Myocyte (in vitro differentiated cells): ENCODE results near the gene XXYLT1. TPM values are rescaled to one million over a fixed set of nuclear protein-coding genes. Genes with fewer than 3 reads are reported as not detected.

Experiments
- DNase-seq: peaks from one replicate; pipeline ENCODE4 v3.0.0-alpha.2; 2012; ENCODE audit warnings: low read depth
- total RNA-seq: library from RNA; depleted of rRNA; stranded (reverse); fragments of >200 nt; gene quantifications from 2 replicates; pipeline ENCODE4 v1.2.3, GENCODE V29; 2014

The XXYLT1 gene
- total RNA-seq, 1 donor from 2014 or later = 14.5 TPM

GRCh38 chr3:195154793-195155535, 116.0 kb downstream of the XXYLT1 start:
- DNase-seq = peak; percentile 86

- DNase-seq = no peak
Observed at GRCh38 chr3:195154111-195154791, 116.7 kb downstream of the XXYLT1 start.

GRCh38 chr3:195153653-195154052, 117.3 kb downstream of the XXYLT1 start:
- no peak for DNase-seq

GRCh38 chr3:195153130-195153529, 117.8 kb downstream of the XXYLT1 start:
- DNase-seq = no peak

- peak; percentile 20 for DNase-seq
Observed at GRCh38 chr3:195151866-195152541, 119.0 kb downstream of the XXYLT1 start.

- DNase-seq = no peak
Observed at GRCh38 chr3:195151402-195151801, 119.6 kb downstream of the XXYLT1 start.

GRCh38 chr3:195150181-195151118, 120.5 kb downstream of the XXYLT1 start:
- DNase-seq = no peak

GRCh38 chr3:195149292-195150030, 121.5 kb downstream of the XXYLT1 start:
- no peak for DNase-seq

GRCh38 chr3:195148549-195148948, 122.4 kb downstream of the XXYLT1 start:
- DNase-seq = no peak

- no peak for DNase-seq
Observed at GRCh38 chr3:195147649-195148080, 123.3 kb downstream of the XXYLT1 start.

GRCh38 chr3:195146131-195146530, 124.8 kb downstream of the XXYLT1 start:
- DNase-seq = no peak

- no peak for DNase-seq
Observed at GRCh38 chr3:195145579-195145978, 125.4 kb downstream of the XXYLT1 start.

GRCh38 chr3:195143221-195143620, 127.7 kb downstream of the XXYLT1 start:
- DNase-seq = no peak

- no peak for DNase-seq
Observed at GRCh38 chr3:195142519-195142918, 128.4 kb downstream of the XXYLT1 start.

GRCh38 chr3:195140816-195141793, 129.9 kb downstream of the XXYLT1 start:
- no peak for DNase-seq

GRCh38 chr3:195140410-195140809, 130.5 kb downstream of the XXYLT1 start:
- no peak for DNase-seq

GRCh38 chr3:195139876-195140240, 131.1 kb downstream of the XXYLT1 start:
- no peak for DNase-seq

- DNase-seq = no peak
Observed at GRCh38 chr3:195139091-195139875, 131.7 kb downstream of the XXYLT1 start.
